ENCODE data around the gene HMX3. TPM values are rescaled to one million over a fixed set of nuclear protein-coding genes. Genes with fewer than 3 reads are reported as not detected.

The HMX3 gene
- total RNA-seq, 2 experiments from 2014 or later, result not detected

DNA sequence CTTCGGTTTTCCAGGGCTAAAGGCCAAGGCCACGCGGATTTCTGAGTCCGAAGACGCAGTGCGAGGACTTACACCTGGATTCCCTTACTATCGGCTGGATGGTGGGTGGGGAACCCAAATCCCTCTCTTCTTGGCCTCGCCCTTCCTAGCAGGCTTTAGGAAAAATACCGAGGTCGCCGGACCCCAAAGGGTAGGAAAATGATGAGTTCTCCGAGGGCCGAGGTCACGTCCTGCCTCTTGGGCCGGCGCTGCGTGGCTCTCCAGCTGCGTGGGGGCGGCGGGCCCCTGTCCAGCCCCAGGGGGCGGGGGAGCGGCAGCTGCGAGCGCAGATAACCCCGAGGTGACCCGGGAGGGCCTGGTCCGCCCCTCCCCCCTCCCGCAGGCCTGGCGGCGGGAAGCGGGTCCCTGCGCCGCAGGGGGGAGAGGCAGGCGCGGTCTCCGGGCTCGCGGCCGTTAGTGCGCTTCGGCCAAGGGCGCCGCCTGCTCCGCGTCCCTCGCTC lies 805 bp upstream of the HMX3 start:
- no peaks in the 10 kb centered on the region for H3K9me3 Mint-ChIP-seq (ENCODE audit: low read depth)
- H3K36me3 Mint-ChIP-seq (ENCODE audit: low read depth), result peaks cover 2% of the 10 kb centered on the region
- ATAC-seq, result no peak
- CTCF ChIA-PET, result interaction anchor here (0.7 to 2.1 kb wide), 9 partner anchors 11 to 423 kb away, joined by 3 to 11 read pairs (median 4); partner anchors contain the start of gene BUB3
- peaks cover 34% of the 10 kb centered on the region for H3K4me1 Mint-ChIP-seq
- H3K27me3 Mint-ChIP-seq, result peaks cover 68% of the 10 kb centered on the region
- no peak for DNase-seq
- peak overlapping the region; percentile 55 for H3K4me3 Mint-ChIP-seq
- no peak overlapping the region for H3K27ac Mint-ChIP-seq
- intact Hi-C loops (cut with DNase I, micrococcal nuclease), result loop anchor here in 1 of 2 experiments (2.0 to 10.0 kb wide), 3 partner anchors 14 to 957 kb away; partner anchors contain the start of genes CHST15 and HMX2
- POLR2A ChIA-PET, result no interaction called here

DNA sequence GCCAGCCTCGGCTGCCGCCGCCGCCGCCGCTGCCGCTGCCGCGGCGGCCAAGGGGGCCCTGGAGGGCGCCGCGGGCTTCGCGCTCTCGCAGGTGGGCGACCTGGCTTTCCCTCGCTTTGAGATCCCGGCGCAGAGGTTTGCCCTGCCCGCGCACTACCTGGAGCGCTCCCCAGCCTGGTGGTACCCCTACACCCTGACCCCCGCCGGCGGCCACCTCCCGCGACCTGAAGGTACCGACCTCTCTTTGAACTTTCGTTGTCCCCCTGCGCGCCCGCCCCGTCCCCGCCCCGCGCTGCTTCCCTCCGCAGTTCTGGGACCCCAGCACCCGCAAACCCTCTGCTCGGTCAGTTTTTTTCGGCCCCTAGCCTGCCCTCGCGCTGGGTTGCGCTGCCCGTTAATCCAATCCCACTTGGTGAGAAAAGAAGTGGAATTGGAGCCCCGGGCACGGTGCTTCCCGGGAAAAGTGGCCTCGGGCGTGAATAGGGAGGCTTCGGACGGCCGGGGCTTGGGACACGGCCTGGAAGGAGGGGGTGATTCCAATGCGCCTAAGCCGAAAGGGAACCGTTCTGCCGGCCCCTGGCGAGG lies 543 bp downstream of the HMX3 start:
- POLR2A ChIA-PET, result no interaction called here
- Mint-ChIP-seq H3K4me1 (peaks cover 40% of the 10 kb centered on the region), H3K36me3 (ENCODE audit: low read depth) (peaks cover 2% of the 10 kb centered on the region), H3K9me3 (ENCODE audit: low read depth) (no peaks in the 10 kb centered on the region), H3K27ac (no peak overlapping the region), H3K27me3 (peaks cover 74% of the 10 kb centered on the region), H3K4me3 (peak overlapping the region; percentile 72)
- intact Hi-C loops (cut with DNase I, micrococcal nuclease), result loop anchor here in 1 of 2 experiments (5.0 to 10.0 kb wide), 2 partner anchors 838 to 956 kb away; partner anchors contain the start of gene CHST15
- CTCF ChIA-PET, result interaction anchor here (1.3 kb wide), 1 partner anchor 9 kb away, joined by 7 read pairs; no protein-coding TSS in a partner anchor
- DNase-seq, result peak; percentile 16
- no peak for ATAC-seq

DNA sequence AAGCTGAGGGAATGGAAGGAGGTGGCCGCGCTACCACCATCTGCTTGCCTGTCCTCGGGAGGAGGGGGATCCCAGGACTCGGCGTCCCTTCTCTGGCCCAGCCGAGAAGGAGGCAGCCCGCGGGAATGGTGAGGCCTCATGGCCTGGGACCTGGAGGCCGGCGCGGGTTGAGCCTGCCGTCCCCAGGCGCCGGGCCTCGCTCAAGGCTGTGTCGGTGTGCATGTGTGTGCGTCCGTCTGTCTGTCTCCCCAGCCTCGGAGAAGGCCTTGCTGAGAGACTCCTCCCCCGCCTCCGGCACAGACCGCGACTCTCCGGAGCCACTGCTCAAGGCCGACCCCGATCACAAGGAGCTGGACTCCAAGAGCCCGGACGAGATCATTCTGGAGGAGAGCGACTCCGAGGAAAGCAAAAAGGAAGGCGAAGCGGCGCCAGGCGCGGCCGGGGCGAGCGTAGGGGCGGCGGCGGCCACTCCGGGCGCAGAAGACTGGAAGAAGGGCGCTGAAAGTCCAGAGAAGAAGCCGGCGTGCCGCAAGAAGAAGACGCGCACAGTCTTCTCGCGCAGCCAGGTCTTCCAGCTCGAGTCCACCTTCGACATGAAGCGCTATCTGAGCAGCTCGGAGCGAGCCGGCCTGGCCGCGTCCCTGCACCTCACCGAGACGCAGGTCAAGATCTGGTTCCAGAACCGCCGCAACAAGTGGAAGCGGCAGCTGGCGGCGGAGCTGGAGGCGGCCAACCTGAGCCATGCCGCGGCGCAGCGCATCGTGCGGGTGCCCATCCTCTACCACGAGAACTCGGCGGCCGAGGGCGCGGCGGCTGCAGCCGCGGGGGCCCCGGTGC lies 1.3 kb downstream of the HMX3 start:
- peaks cover 76% of the 10 kb centered on the region for H3K27me3 Mint-ChIP-seq
- CTCF ChIA-PET, result interaction anchor here (0.7 to 1.3 kb wide), 2 partner anchors 9 to 15 kb away, joined by 5 to 7 read pairs; no protein-coding TSS in a partner anchor

GRCh38 chr10:123139165-123139520 lies 3.4 kb downstream of the HMX3 start:
- peaks cover 76% of the 10 kb centered on the region for H3K27me3 Mint-ChIP-seq
- H3K9me3 Mint-ChIP-seq (ENCODE audit: low read depth), result no peaks in the 10 kb centered on the region
- CTCF ChIA-PET, result interaction anchor here (0.8 to 2.1 kb wide), 2 partner anchors 11 to 241 kb away, joined by 3 to 10 read pairs; no protein-coding TSS in a partner anchor
- ATAC-seq (no peak), DNase-seq (no peak)
- no peak overlapping the region for H3K27ac Mint-ChIP-seq
- POLR2A ChIA-PET, result no interaction called here
- H3K36me3 Mint-ChIP-seq (ENCODE audit: low read depth), result peaks cover 2% of the 10 kb centered on the region
- H3K4me3 Mint-ChIP-seq, result no peak overlapping the region
- H3K4me1 Mint-ChIP-seq, result peaks cover 42% of the 10 kb centered on the region
- intact Hi-C loops (cut with DNase I, micrococcal nuclease), result loop anchor here in 1 of 2 experiments (5.0 to 10.0 kb wide), 2 partner anchors 836 to 953 kb away; partner anchors contain the start of gene CHST15

More for the DNA sequence above, 1.3 kb downstream of the HMX3 start:
- Mint-ChIP-seq H3K27ac (peak overlapping the region; percentile 55), H3K36me3 (ENCODE audit: low read depth) (peaks cover 2% of the 10 kb centered on the region), H3K9me3 (ENCODE audit: low read depth) (no peaks in the 10 kb centered on the region), H3K4me3 (peak overlapping the region; percentile 72), H3K4me1 (peaks cover 42% of the 10 kb centered on the region)
- POLR2A ChIA-PET, result no interaction called here
- ATAC-seq, result no peak
- intact Hi-C loops (cut with DNase I, micrococcal nuclease), result loop anchor here (1.0 to 10.0 kb wide), 3 partner anchors 9 to 955 kb away; partner anchors contain the start of gene CHST15 (in 1 of the 2)
- peak; percentile 53 for DNase-seq

GRCh38 chr10:123139521-123140163 lies 3.9 kb downstream of the HMX3 start:
- DNase-seq (peak; percentile 35), ATAC-seq (no peak)
- intact Hi-C loops (cut with DNase I, micrococcal nuclease), result loop anchor here (2.0 to 10.0 kb wide), 4 partner anchors 241 to 1305 kb away; partner anchors contain the start of gene CHST15 (in 1 of the 2)
- H3K4me1 Mint-ChIP-seq, result peaks cover 41% of the 10 kb centered on the region
- no peak overlapping the region for H3K27ac Mint-ChIP-seq
- H3K4me3 Mint-ChIP-seq, result no peak overlapping the region
- H3K9me3 Mint-ChIP-seq (ENCODE audit: low read depth), result no peaks in the 10 kb centered on the region
- POLR2A ChIA-PET, result no interaction called here
- H3K36me3 Mint-ChIP-seq (ENCODE audit: low read depth), result peaks cover 2% of the 10 kb centered on the region
- peaks cover 76% of the 10 kb centered on the region for H3K27me3 Mint-ChIP-seq
- CTCF ChIA-PET, result interaction anchor here (0.8 to 2.1 kb wide), 2 partner anchors 11 to 241 kb away, joined by 3 to 10 read pairs; no protein-coding TSS in a partner anchor

DNA sequence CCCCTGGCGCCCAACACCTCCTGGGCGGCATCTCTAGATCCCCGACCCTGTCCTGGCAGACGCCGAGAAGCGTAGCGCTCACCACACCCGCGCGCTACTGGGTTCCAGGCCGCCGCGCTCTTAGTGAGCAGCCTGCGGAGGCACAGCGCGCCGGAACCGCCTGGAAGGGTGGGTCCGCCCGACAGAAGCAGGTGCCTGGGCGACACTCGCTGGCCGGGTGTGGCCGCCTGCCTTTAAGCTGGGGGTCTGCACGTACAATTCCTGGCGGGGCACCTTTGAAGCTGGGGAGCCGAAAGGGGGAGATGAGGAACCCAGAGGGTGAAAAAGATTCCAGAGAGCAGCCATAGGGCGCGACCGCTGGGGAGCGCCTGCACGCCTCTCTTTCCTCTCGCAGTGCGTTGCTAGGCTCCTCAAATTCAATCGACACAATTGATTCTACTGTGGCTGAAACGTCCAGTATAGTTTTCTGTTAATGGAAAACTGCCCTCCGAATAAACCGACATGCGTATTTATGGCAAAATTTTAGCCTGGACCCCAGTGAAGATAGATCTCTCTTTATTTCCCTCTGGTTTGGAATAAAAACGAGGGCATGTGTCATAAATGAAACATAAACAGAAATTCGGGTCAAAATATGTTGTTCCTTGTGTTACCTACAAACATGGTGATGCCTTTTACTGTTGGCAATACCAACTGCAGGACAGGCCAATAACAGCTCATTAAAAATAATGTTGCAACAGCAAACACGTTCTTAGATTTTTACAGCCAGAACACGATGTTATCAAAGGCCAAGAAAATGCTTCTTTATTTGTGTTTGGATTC lies 4.6 kb downstream of the HMX3 start:
- intact Hi-C loops (cut with DNase I, micrococcal nuclease), result loop anchor here (2.0 to 10.0 kb wide), 2 partner anchors 240 to 1304 kb away; no protein-coding TSS in a partner anchor
- H3K27me3 Mint-ChIP-seq, result peaks cover 80% of the 10 kb centered on the region
- no peak overlapping the region for H3K27ac Mint-ChIP-seq
- peaks cover 46% of the 10 kb centered on the region for H3K4me1 Mint-ChIP-seq
- no peaks in the 10 kb centered on the region for H3K9me3 Mint-ChIP-seq (ENCODE audit: low read depth)
- peak; percentile 54 for DNase-seq
- CTCF ChIA-PET, result interaction anchor here (1.5 to 2.1 kb wide), 3 partner anchors 10 to 240 kb away, joined by 4 to 10 read pairs (median 7); partner anchors contain the start of gene BUB3
- peak; percentile 24 for ATAC-seq
- no peak overlapping the region for H3K4me3 Mint-ChIP-seq
- POLR2A ChIA-PET, result no interaction called here
- H3K36me3 Mint-ChIP-seq (ENCODE audit: low read depth), result peaks cover 2% of the 10 kb centered on the region

GRCh38 chr10:123140983-123141390 lies 5.2 kb downstream of the HMX3 start:
- DNase-seq (no peak), ATAC-seq (no peak)
- ChIA-PET POLR2A (no interaction called here), CTCF (interaction anchor here (0.6 to 2.1 kb wide), 4 partner anchors 9 to 448 kb away, joined by 3 to 10 read pairs (median 6); partner anchors contain the start of gene BUB3)
- intact Hi-C loops (cut with DNase I, micrococcal nuclease), result loop anchor here (2.0 to 10.0 kb wide), 2 partner anchors 240 to 1304 kb away; no protein-coding TSS in a partner anchor
- Mint-ChIP-seq H3K27me3 (peaks cover 86% of the 10 kb centered on the region), H3K9me3 (ENCODE audit: low read depth) (no peaks in the 10 kb centered on the region), H3K4me1 (peaks cover 52% of the 10 kb centered on the region), H3K4me3 (no peak overlapping the region), H3K36me3 (ENCODE audit: low read depth) (peaks cover 2% of the 10 kb centered on the region), H3K27ac (no peak overlapping the region)

DNA sequence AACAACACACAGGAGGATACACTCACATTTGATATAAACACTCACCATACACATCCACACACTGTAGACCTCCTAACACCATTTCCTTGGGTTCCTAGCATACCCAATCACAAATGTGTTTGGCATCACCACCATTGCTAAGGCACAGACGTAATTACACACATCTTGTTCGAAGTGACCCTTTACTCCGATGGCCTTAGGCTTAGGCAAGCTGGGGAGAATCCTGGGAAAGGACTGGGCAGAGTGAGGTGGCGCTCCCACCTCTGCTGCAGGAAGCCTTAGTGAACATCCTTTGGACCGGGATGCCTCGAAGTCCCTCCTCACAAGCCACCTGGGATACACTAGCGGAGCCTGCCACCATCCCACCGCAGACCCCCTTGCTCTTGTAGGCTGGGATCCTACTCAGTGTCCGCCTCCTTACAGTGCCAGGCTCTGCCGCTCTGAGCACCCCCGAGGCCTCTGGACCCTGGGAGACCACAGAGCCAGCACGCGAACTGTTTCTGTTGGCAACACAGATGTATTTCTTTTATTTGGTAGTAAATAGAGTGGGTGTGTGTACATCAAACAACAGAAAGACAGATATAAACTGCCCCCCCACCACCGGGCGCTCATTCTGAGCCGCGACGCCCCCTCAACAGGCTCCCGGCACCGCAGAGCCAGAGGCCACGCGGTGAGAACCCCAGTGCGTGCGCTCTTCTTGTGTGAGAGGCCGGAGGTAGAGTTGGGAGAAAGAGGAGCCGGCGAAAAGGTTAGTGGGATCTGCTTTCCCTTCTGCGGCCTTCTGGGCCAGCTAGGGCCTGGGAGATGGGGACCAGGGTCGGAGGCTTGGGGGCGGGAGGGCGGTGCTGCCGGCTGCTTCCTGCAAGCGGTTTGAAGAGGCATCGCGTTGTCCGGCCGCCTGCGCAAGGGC lies 6.3 kb downstream of the HMX3 start:
- intact Hi-C loops (cut with DNase I, micrococcal nuclease), result loop anchor here (2.0 to 10.0 kb wide), 2 partner anchors 239 to 1303 kb away; no protein-coding TSS in a partner anchor
- ChIA-PET CTCF (interaction anchor here (0.6 to 1.8 kb wide), 3 partner anchors 12 to 447 kb away, joined by 3 to 7 read pairs (median 4); partner anchors contain the start of gene BUB3), POLR2A (no interaction called here)
- ATAC-seq, result no peak
- no peak overlapping the region for H3K27ac Mint-ChIP-seq
- no peaks in the 10 kb centered on the region for H3K36me3 Mint-ChIP-seq (ENCODE audit: low read depth)
- no peak overlapping the region for H3K4me3 Mint-ChIP-seq
- DNase-seq, result no peak
- no peaks in the 10 kb centered on the region for H3K9me3 Mint-ChIP-seq (ENCODE audit: low read depth)
- peaks cover 87% of the 10 kb centered on the region for H3K27me3 Mint-ChIP-seq
- peaks cover 52% of the 10 kb centered on the region for H3K4me1 Mint-ChIP-seq

GRCh38 chr10:123142701-123143161 lies 7.0 kb downstream of the HMX3 start:
- intact Hi-C loops (cut with DNase I, micrococcal nuclease), result loop anchor here in 1 of 2 experiments (10.0 kb wide), 1 partner anchor 1302 kb away; no protein-coding TSS in a partner anchor
- H3K36me3 Mint-ChIP-seq (ENCODE audit: low read depth), result no peaks in the 10 kb centered on the region
- ATAC-seq (no peak), DNase-seq (peak; percentile 25)
- no peaks in the 10 kb centered on the region for H3K9me3 Mint-ChIP-seq (ENCODE audit: low read depth)
- peak overlapping the region; percentile 9 for H3K4me3 Mint-ChIP-seq
- H3K27ac Mint-ChIP-seq, result no peak overlapping the region
- H3K27me3 Mint-ChIP-seq, result peaks cover 88% of the 10 kb centered on the region
- peaks cover 55% of the 10 kb centered on the region for H3K4me1 Mint-ChIP-seq
- POLR2A ChIA-PET, result no interaction called here
- CTCF ChIA-PET, result no interaction called here

Measured in activated CD4-positive, alpha-beta T cell treated with anti-CD3 and anti-CD28 coated beads for 36 hours (primary cell).